Measurements from ENCODE around the gene CENPQ. TPM values are rescaled to one million over a fixed set of nuclear protein-coding genes. Genes with fewer than 3 reads are reported as not detected.

CENPQ gene
- total and polyA plus RNA-seq, 2 of the 8 experiments (the other 6 are each of a cell fraction or from before 2014, with no cell fraction given) = 9.4 to 19.6 TPM

- no peak for TF ChIP-seq CHD7 (IDR thresholded peaks at IDR 0.05; ENCODE audit: insufficient replicate concordance, low read length)
- TF ChIP-seq ATF3 (IDR thresholded peaks at IDR 0.05; ENCODE audit: insufficient read depth, low read depth, low read length) = no peak
- no peak for TF ChIP-seq TCF12 (IDR thresholded peaks at IDR 0.05; ENCODE audit: low read depth, low read length)
- TF ChIP-seq YY1 (IDR thresholded peaks at IDR 0.05; ENCODE audit: low read depth, low read length) = no peak
Measured at GRCh38 chr6:49535795-49536194, 72.6 kb downstream of the CENPQ start (continued).

Data from H1 (cell line).